Measurements from ENCODE around the gene KRTAP5-8. TPM values are rescaled to one million over a fixed set of nuclear protein-coding genes. Genes with fewer than 3 reads are reported as not detected.
A peak's percentile ranks its signal among the peaks of the same experiment; 100 is the strongest.
"Not testable (repeated sequence)": the region's sequence is repeated elsewhere in the genome, so short reads cannot be mapped to it uniquely, and the experiment has no call there.

KRTAP5-8 gene, protein sequence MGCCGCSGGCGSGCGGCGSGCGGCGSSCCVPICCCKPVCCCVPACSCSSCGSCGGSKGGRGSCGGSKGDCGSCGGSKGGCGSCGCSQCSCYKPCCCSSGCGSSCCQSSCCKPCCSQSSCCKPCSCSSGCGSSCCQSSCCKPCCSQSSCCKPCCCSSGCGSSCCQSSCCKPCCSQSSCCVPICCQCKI
- total RNA-seq = under 1 TPM; 0.22 to 0.58 TPM
- long read RNA-seq = 0 reads

GRCh38 chr11:71537977-71538665 is at the start of gene KRTAP5-8:
TSS of gene KRTAP5-8 (plus strand) at chr11:71538025. CDS start at chr11:71538056, 31 bp downstream.
- DNase-seq; ATAC-seq; intact Hi-C loops (cut with DNase I, micrococcal nuclease): not testable (repeated sequence)

DNA sequence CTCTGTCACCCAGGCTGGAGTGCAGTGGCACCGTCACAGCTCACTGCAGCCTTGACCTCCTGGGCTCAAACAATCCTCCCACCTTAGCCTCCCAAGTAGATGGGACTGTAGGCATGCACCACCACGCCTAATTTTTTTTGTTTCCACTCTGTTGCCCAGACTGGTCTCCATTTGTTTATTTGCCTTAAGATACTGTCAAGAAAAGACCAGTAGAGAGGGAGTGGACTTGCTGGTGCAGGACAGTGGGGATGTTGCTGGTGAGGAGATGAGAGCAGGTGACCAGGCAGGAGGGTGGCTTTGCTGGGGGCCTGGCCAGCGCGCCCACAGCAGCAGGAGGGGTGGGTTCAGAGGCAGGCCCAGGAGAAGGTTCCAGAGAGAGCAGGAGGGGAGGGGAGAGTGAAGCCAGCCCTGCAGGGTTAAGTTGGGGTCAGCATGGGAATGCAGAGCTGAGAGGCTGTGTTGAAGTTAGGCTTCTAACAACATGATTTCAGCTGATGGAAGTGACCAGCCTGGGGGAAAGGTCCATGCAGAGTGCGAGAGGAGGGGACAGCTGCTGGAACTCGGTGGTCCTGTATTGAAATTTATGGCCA is 49.0 kb upstream of the KRTAP5-8 start:
- no peak for ATAC-seq
- DNase-seq = no peak
- intact Hi-C loops (cut with DNase I, micrococcal nuclease) = no loop called here

DNA sequence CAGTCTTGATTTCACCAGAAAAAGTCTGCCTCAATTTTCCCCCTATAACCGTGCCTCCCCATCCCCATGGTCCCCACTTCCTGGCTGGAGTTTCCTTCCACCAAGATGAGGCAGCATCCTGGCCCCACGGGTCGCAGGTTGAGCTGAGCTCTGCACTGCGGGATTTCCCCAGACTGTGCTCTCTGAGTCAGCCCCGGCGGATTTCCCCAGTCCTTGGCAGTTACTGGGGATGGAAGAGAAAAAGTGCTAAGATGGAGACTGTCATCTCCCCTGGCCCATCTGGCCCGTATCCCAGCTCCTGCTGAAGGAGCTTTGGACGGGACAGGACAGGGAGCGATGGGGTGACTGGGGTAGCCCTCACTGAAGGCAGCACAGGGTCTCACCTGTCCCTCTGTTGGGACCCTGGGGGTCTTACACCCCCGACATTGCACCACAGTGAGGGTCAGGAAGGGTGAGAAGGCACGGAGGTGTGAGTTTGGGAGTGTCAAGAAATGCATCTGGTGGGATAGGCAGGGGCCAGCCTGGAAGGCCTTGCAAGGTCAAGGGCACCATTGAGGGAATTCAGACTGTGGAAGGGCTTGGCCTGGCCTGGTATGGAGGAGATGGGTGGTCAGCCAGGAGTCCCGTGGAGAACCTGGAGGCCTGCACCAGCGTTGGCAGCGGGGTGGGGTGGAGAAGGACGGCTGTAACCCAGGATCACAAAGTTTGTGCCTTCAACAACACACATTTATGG is 48.3 kb upstream of the KRTAP5-8 start:
- DNase-seq = no peak

GRCh38 chr11:71490044-71490730 is 47.6 kb upstream of the KRTAP5-8 start:
- intact Hi-C loops (cut with DNase I, micrococcal nuclease) = no loop called here
- ATAC-seq (no peak), DNase-seq (no peak)

More for the DNA sequence above, 48.3 kb upstream of the KRTAP5-8 start:
- ATAC-seq = no peak
- intact Hi-C loops (cut with DNase I, micrococcal nuclease) = no loop called here

GRCh38 chr11:71490731-71491390 is 47.0 kb upstream of the KRTAP5-8 start:
- no peak for DNase-seq
- peak; percentile 16 for ATAC-seq
- intact Hi-C loops (cut with DNase I, micrococcal nuclease) = no loop called here

GRCh38 chr11:71491531-71491930 is 46.3 kb upstream of the KRTAP5-8 start:
- ATAC-seq (no peak), DNase-seq (no peak)
- intact Hi-C loops (cut with DNase I, micrococcal nuclease) = no loop called here

GRCh38 chr11:71491940-71492339 is 45.9 kb upstream of the KRTAP5-8 start:
- intact Hi-C loops (cut with DNase I, micrococcal nuclease) = no loop called here
- DNase-seq (no peak), ATAC-seq (no peak)

DNA sequence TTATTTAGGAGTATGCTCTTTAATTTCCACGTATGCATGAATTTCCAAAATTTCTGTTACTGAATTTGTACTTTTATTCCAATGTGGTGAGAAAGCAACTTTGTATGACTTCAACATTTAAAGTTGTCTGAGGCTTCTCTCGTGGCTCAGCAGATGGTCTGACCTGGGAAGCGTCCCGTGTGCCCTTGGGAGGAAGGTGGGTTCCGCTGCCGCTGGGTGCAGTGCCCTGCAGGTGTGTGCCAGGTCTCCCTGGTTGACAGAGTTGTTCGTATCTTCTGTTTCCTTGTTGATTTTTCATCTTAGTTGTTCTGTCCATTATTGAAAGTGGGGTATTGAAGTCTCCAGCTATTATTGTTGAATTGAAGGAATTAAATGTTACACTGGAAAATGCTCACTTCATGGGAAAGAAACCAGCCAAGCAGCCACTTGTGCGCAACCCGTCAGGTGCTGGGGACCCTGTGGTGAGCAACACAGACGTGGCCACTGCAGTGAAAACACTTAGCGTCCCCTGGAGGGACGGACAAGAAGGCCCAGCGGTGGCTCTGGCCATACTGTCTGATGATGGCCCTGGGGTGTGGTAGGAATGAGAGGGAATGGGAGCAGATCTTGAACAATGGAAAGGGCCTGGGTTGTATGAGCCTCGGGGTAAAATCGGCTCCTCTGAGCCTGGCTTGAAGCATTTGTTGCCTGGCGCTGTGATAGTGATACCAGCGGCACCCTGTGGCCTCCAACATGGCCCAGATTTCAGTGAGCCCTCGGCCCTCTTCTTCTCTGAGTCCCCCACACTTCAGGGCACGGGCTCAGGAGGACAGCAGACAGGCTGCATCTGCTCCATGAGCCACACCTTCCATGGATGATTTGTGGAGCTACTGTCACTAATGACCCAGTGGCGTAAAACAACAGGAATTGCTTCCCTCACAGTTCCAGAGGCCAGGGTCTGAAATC is 42.3 kb upstream of the KRTAP5-8 start:
- no peak for ATAC-seq
- intact Hi-C loops (cut with DNase I, micrococcal nuclease) = no loop called here
- DNase-seq = no peak

DNA sequence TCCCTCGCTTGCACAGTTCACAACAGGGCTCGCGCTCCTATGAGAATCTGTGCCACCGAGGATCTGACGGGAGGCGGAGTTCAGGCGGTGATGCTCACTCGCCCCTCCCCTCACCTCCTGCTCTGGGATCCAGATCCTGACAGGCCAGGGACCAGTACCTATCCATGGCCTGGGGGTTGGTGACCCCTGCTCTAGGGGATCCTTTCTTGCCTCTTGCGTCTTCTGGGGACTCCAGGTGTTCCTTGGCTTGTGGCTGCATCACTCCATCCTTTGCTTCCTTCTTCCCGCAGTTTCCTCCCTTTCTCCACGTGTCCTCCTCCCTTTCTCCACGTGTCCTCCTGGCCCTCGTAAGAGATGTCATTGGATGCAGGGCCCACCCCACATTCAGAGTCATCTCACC is 41.4 kb upstream of the KRTAP5-8 start:
- intact Hi-C loops (cut with DNase I, micrococcal nuclease) = no loop called here
- DNase-seq (no peak), ATAC-seq (no peak)

GRCh38 chr11:71498091-71498490 is 39.7 kb upstream of the KRTAP5-8 start:
- intact Hi-C loops (cut with DNase I, micrococcal nuclease) = no loop called here
- DNase-seq = no peak
- no peak for ATAC-seq

- DNase-seq (no peak), ATAC-seq (no peak)
- intact Hi-C loops (cut with DNase I, micrococcal nuclease) = no loop called here
These were observed 38.7 kb upstream of the KRTAP5-8 start for GRCh38 chr11:71499125-71499524.

DNA sequence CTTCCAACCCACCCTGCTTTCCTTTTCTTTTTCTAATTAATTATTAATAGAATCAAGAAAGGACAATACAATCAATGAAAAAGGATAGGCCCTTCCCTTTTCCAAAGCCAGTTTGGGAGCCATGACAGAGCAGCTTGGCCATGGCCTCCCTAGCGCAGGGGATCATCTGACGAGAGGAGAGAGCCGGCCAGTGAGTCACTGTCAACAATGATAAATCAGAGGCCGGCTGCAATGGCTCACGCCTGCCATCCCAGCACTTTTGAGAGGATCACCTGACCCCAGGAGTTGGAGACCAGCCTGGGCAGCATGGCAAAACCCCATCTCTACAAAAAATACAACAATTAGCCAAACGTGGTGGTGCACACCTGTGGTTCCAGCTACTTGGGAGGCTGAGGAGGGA is 38.3 kb upstream of the KRTAP5-8 start:
- intact Hi-C loops (cut with DNase I, micrococcal nuclease) = no loop called here
- ATAC-seq = no peak
- DNase-seq = no peak

DNA sequence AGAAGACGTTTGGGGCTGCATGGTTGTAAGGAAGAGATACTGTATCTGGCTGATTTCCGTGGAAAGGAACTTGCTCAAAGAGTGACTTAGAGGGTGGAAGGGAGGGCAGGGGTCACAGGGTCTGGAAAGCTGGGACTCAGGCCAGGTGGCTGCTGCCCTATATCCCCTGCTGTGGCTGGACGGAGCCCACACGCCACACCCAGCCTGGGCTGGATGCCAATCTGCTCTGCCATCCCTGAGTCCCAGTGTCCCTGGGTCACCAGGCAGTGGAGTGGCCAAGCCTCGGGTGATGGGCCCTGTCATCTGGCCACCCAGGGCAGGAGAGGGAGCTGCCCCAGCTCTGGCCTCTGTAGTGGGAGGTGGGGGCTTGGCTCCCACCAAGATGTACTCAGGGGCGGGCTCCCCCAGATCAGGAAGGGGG is 37.2 kb upstream of the KRTAP5-8 start:
- peak; percentile 73 for ATAC-seq
- peak in 1 of 2 donors; percentile 33 for DNase-seq
- intact Hi-C loops (cut with DNase I, micrococcal nuclease) = no loop called here

GRCh38 chr11:71501071-71501985 is 36.5 kb upstream of the KRTAP5-8 start:
- no peak for ATAC-seq
- intact Hi-C loops (cut with DNase I, micrococcal nuclease) = no loop called here
- no peak for DNase-seq

DNA sequence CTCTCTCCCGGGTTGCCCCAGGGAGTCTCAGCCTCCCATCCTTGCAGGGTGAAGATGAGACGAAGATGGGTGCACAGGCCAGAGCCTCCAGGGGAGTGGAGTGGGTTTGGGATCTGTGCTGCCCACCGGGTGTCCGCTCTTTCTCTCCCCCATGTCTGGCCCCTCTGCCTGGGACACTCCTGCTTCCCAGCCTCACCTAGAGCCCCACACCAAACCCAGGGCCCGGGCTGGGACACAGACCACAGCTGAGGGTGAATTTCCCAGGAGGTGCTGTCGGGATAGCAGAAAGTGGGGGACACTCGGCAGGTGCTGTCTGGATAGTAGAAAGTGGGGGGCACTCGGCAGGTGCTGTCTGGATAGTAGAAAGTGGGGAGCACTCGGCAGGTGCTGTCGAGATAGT is 35.8 kb upstream of the KRTAP5-8 start:
- intact Hi-C loops (cut with DNase I, micrococcal nuclease) = no loop called here
- ATAC-seq = no peak

GRCh38 chr11:71502871-71503435 is 34.9 kb upstream of the KRTAP5-8 start:
- ATAC-seq (no peak), DNase-seq (no peak)
- intact Hi-C loops (cut with DNase I, micrococcal nuclease) = no loop called here

More for the DNA sequence above, 35.8 kb upstream of the KRTAP5-8 start:
- no peak for DNase-seq

Data from left colon (tissue), 2 donors.